H1 (cell line): ENCODE measurements around the gene SAMD4A. TPM values are rescaled to one million over a fixed set of nuclear protein-coding genes. Genes with fewer than 3 reads are reported as not detected.

Experiments used
- HDAC2 ChIP-seq, 2 experiments: fragments of 300-600 bp in 1 of 2; sonication (generic) in 1 of 2; IDR thresholded peaks; 2 replicates each; pipeline ENCODE4 v1.6.1; 2011 to 2012; ENCODE audit warnings: low read depth in 2 of 2, low read length in 2 of 2, mild to moderate bottlenecking in 2 of 2, moderate library complexity in 2 of 2, borderline replicate concordance in 1 of 2, inconsistent platforms in 1 of 2
- KDM4A ChIP-seq: IDR thresholded peaks from one replicate; pipeline ENCODE4 v1.7.1; 2012; ENCODE audit warnings: low read depth, mild to moderate bottlenecking, moderate library complexity, low read length, inconsistent platforms; ENCODE audit not compliant: severe bottlenecking
- PHF8 ChIP-seq: fragments of 200-600 bp; sonication (generic); conservative IDR thresholded peaks from 2 replicates; pipeline ENCODE4 v1.7.1; 2012; ENCODE audit warnings: low read depth, mild to moderate bottlenecking, inconsistent platforms, low read length, moderate library complexity
- SIN3A ChIP-seq, 2 experiments: IDR thresholded peaks in 1 of 2; conservative IDR thresholded peaks in 1 of 2; 2 replicates each; pipeline ENCODE4 v1.6.1; 2011 to 2012; ENCODE audit warnings: low read length in 2 of 2, improper control_type of control experiment in 1 of 2, low read depth in 1 of 2, mild to moderate bottlenecking in 1 of 2
- SUZ12 ChIP-seq: fragments of 200-600 bp; sonication (generic); IDR thresholded peaks from 2 replicates; pipeline ENCODE4 v1.6.1; 2012; ENCODE audit warnings: mild to moderate bottlenecking, inconsistent platforms, low read length, moderate library complexity, mixed read lengths
- TEAD4 ChIP-seq: IDR thresholded peaks from 2 replicates; pipeline ENCODE4 v1.6.1; 2012; ENCODE audit warnings: low read depth, low read length, inconsistent platforms, mixed read lengths
- polyA plus RNA-seq, 7 experiments: library from polyadenylated mRNA; depleted of rRNA in 3 of 7; stranded (reverse) in 5 of 7; unstranded in 2 of 7; fragments of >200 nt in 5 of 7; fragments of 200-250 nt in 2 of 7; gene quantifications; 1 replicate in 5 of 7; 2 replicates in 1 of 7; 4 replicates in 1 of 7; pipeline versions ENCODE4 v1.2.1 to v1.2.3, GENCODE V29; 2011 to 2013; ENCODE audit warnings: missing spikeins in 2 of 7, mixed read lengths in 2 of 7
- total RNA-seq: library from RNA; stranded (reverse); fragmentation: NEBNext Ultra II Directional; extraction: Animal tissue kit (Norgen Biotek cat#: 25700); gene quantifications from 2 replicates; pipeline ENCODE4 v1.2.1, GENCODE V29; 2021

SAMD4A gene
- total and polyA plus RNA-seq, 2 of the 8 experiments (the other 6 are each of a cell fraction or from before 2014, with no cell fraction given): 2.4 to 12.3 TPM

- TF ChIP-seq HDAC2 (IDR thresholded peaks at IDR 0.05; ENCODE audit: borderline replicate concordance in 1 of 2, low read depth in 2 of 2, low read length in 2 of 2): no peak
- no peak for TF ChIP-seq KDM4A
- TF ChIP-seq SUZ12: no peak
- TF ChIP-seq TEAD4: no peak
- TF ChIP-seq PHF8: no peak
- TF ChIP-seq SIN3A (conservative IDR thresholded peaks at IDR 0.05 in 1 of 2, IDR thresholded peaks at IDR 0.05 in 1 of 2; ENCODE audit: low read depth in 1 of 2, low read length in 2 of 2): no peak
These were observed 168.5 kb downstream of the SAMD4A start (continued) for GRCh38 chr14:54735424-54735823.
